H1 (cell line): ENCODE results near the gene CDC123. TPM values are rescaled to one million over a fixed set of nuclear protein-coding genes. Genes with fewer than 3 reads are reported as not detected.
"Not testable (repeated sequence)": the region's sequence is repeated elsewhere in the genome, so short reads cannot be mapped to it uniquely, and the experiment has no call there.

Experiments
- CTCF ChIA-PET: fragments of 300-600 bp; sonication (Branson Sonifier 250); formaldehyde crosslinking; loops from one replicate; lab custom pipeline; 2021; ENCODE audit not compliant: partially characterized antibody; lab: Charles Lee
- POLR2A ChIA-PET: fragments of 300-600 bp; sonication (Branson Sonifier 250); formaldehyde crosslinking; loops from one replicate; lab custom pipeline; 2021; ENCODE audit warnings: inconsistent platforms; ENCODE audit not compliant: partially characterized antibody; lab: Charles Lee
- DNase-seq, 2 experiments: peaks; one replicate each; pipeline versions ENCODE4 v3.0.0 to v3.0.0-alpha.2; 2010 to 2022; ENCODE audit warnings: low spot score in 2 of 2, low read depth in 1 of 2, mixed read lengths in 1 of 2
- FAIRE-seq: peaks from 2 replicates; lab custom pipeline; 2011; peaks lifted over from hg19 to GRCh38; lab: Jason Lieb, UNC
- H2AFZ ChIP-seq: 2 replicates; pipeline ENCODE4 v1.8.1; 2012; ENCODE audit warnings: low read length, inconsistent platforms
- H2AK5ac ChIP-seq: 2 replicates; pipeline ENCODE4 v1.6.1; 2013; ENCODE audit warnings: low read depth, low read length
- H2BK120ac ChIP-seq: replicated peaks from 2 replicates; pipeline ENCODE3; 2013; ENCODE audit warnings: low read depth, low read length, inconsistent platforms
- H2BK12ac ChIP-seq: 2 replicates; pipeline ENCODE4 v1.6.1; 2013; ENCODE audit warnings: low read depth, low read length
- H2BK15ac ChIP-seq: 2 replicates; pipeline ENCODE4 v1.6.1; 2013; ENCODE audit warnings: low read length
- H2BK20ac ChIP-seq: 2 replicates; pipeline ENCODE4 v1.6.1; 2013; ENCODE audit warnings: low read length
- H2BK5ac ChIP-seq: 2 replicates; pipeline ENCODE4 v1.6.1; 2013; ENCODE audit warnings: low read depth, low read length
- H3K14ac ChIP-seq: 2 replicates; pipeline ENCODE4 v1.6.1; 2013; ENCODE audit warnings: inconsistent platforms; ENCODE audit not compliant: insufficient read length
- H3K18ac ChIP-seq: 2 replicates; pipeline ENCODE4 v1.6.1; 2013; ENCODE audit warnings: low read length; ENCODE audit errors: extremely low read depth
- H3K23ac ChIP-seq: 2 replicates; pipeline ENCODE4 v1.6.1; 2013; ENCODE audit warnings: inconsistent platforms; ENCODE audit not compliant: insufficient read length
- H3K23me2 ChIP-seq: 2 replicates; pipeline ENCODE4 v1.6.1; 2013; ENCODE audit warnings: low read depth, low read length
- H3K27ac ChIP-seq: 2 replicates; pipeline ENCODE4 v1.6.1; 2011; ENCODE audit warnings: low read depth, low read length, inconsistent platforms
- H3K27me3 ChIP-seq, 4 experiments: replicated peaks in 1 of 4; 1 replicate in 1 of 4; 2 replicates in 3 of 4; pipeline versions ENCODE4 v1.6.1 to v1.8.1; 2011 to 2013; ENCODE audit warnings: low read length in 3 of 4, mild to moderate bottlenecking in 3 of 4, inconsistent platforms in 2 of 4, mixed read lengths in 2 of 4, moderate library complexity in 1 of 4; ENCODE audit not compliant: control insufficient read depth in 3 of 4, insufficient read depth in 3 of 4; ENCODE audit errors: extremely low read depth in 1 of 4
- H3K36me3 ChIP-seq, 4 experiments: 2 replicates each; pipeline versions ENCODE4 v1.6.1 to v1.8.1; 2011 to 2013; ENCODE audit warnings: mild to moderate bottlenecking in 4 of 4, low read length in 3 of 4, moderate library complexity in 2 of 4, control low read depth in 1 of 4, inconsistent platforms in 1 of 4; ENCODE audit not compliant: insufficient read depth in 4 of 4, control insufficient read depth in 2 of 4
- H3K4ac ChIP-seq: replicated peaks from 2 replicates; pipeline ENCODE3; 2013; ENCODE audit warnings: low read length, low read depth, mixed read lengths, inconsistent platforms; ENCODE audit not compliant: insufficient read length
- H3K4me1 ChIP-seq, 4 experiments: replicated peaks in 1 of 4; 1 replicate in 1 of 4; 2 replicates in 3 of 4; pipeline versions ENCODE4 v1.6.1 to v1.8.1; 2011 to 2013; ENCODE audit warnings: low read length in 3 of 4, inconsistent platforms in 2 of 4, mixed read lengths in 1 of 4; ENCODE audit not compliant: insufficient read depth in 4 of 4, control insufficient read depth in 3 of 4
- H3K4me2 ChIP-seq, 2 experiments: 2 replicates each; pipeline versions ENCODE4 v1.6.1 to v1.8.1; 2011 to 2013; ENCODE audit warnings: low read depth in 2 of 2, low read length in 2 of 2, control low read depth in 1 of 2, inconsistent platforms in 1 of 2, mild to moderate bottlenecking in 1 of 2; ENCODE audit not compliant: insufficient read depth in 1 of 2
- H3K4me3 ChIP-seq, 4 experiments: fragments of 200-600, 300-600 bp in 1 of 4; sonication (generic), shearing (Covaris generic), sonication (Bioruptor Twin) in 1 of 4; 2 replicates each; pipeline versions ENCODE4 v1.5.1 to v1.8.1; 2011 to 2016; ENCODE audit warnings: low read length in 4 of 4, low read depth in 3 of 4, control low read depth in 2 of 4, inconsistent platforms in 2 of 4, mild to moderate bottlenecking in 2 of 4, mixed read lengths in 1 of 4, moderate library complexity in 1 of 4; ENCODE audit not compliant: insufficient read depth in 2 of 4; ENCODE audit errors: extremely low read depth in 1 of 4
- H3K56ac ChIP-seq: replicated peaks from 2 replicates; pipeline ENCODE3; 2013; ENCODE audit warnings: low read depth, mild to moderate bottlenecking, mixed read lengths, low read length, inconsistent platforms; ENCODE audit not compliant: insufficient read length
- H3K79me1 ChIP-seq: 2 replicates; pipeline ENCODE4 v1.6.1; 2013; ENCODE audit warnings: low read depth, low read length, control low read depth
- H3K79me2 ChIP-seq, 2 experiments: 2 replicates each; pipeline versions ENCODE4 v1.6.1 to v1.8.1; 2012 to 2013; ENCODE audit warnings: low read length in 2 of 2, mild to moderate bottlenecking in 2 of 2, inconsistent platforms in 1 of 2; ENCODE audit not compliant: insufficient read depth in 2 of 2, control insufficient read depth in 1 of 2
- H3K9ac ChIP-seq, 4 experiments: replicated peaks in 1 of 4; 1 replicate in 1 of 4; 2 replicates in 3 of 4; pipeline versions ENCODE4 v1.6.1 to v1.8.1; 2011 to 2013; ENCODE audit warnings: low read depth in 3 of 4, low read length in 3 of 4, control low read depth in 2 of 4, mild to moderate bottlenecking in 2 of 4, moderate library complexity in 2 of 4, inconsistent platforms in 1 of 4; ENCODE audit errors: extremely low read depth in 1 of 4
- H3K9me3 ChIP-seq, 2 experiments: 2 replicates each; pipeline versions ENCODE4 v1.6.1 to v1.8.1; 2012 to 2013; ENCODE audit warnings: mild to moderate bottlenecking in 2 of 2, moderate library complexity in 2 of 2, control low read depth in 1 of 2, inconsistent platforms in 1 of 2, low read depth in 1 of 2, low read length in 1 of 2, mixed read lengths in 1 of 2; ENCODE audit not compliant: insufficient read depth in 2 of 2
- H4K20me1 ChIP-seq, 2 experiments: replicated peaks in 1 of 2; 2 replicates each; pipeline versions ENCODE3 to v1.8.1; 2011 to 2013; ENCODE audit warnings: inconsistent platforms in 2 of 2, low read length in 2 of 2, mild to moderate bottlenecking in 1 of 2; ENCODE audit not compliant: insufficient read depth in 2 of 2, control insufficient read depth in 1 of 2
- H4K5ac ChIP-seq: 2 replicates; pipeline ENCODE4 v1.6.1; 2013; ENCODE audit warnings: low read length, low read depth, mixed read lengths, inconsistent platforms; ENCODE audit not compliant: insufficient read length
- H4K8ac ChIP-seq: 2 replicates; pipeline ENCODE4 v1.8.0; 2013; ENCODE audit warnings: mild to moderate bottlenecking, moderate library complexity, low read length, inconsistent platforms; ENCODE audit not compliant: insufficient read depth; ENCODE audit errors: extremely low read depth
- H4K91ac ChIP-seq: replicated peaks from 2 replicates; pipeline ENCODE3; 2013; ENCODE audit warnings: low read length, mixed read lengths, inconsistent platforms; ENCODE audit not compliant: insufficient read length
- WGBS, 2 experiments: shearing (Covaris generic) in 1 of 2; methylation state at CpG; one replicate each; pipeline versions ENCODE4 v1.1.6 to v1.1.7; 2013 to 2015; ENCODE audit warnings: low lambda C conversion rate in 2 of 2, mixed read lengths in 2 of 2, inconsistent platforms in 1 of 2, low coverage in 1 of 2, missing lambda C conversion rate in 1 of 2; ENCODE audit not compliant: insufficient replicate concordance in 2 of 2, insufficient coverage in 1 of 2, insufficient read length in 1 of 2; ENCODE audit errors: extremely low coverage in 1 of 2, missing lambda C conversion rate in 1 of 2; 5-methylcytosine and 5-hydroxymethylcytosine counted together
- polyA plus RNA-seq, 7 experiments: library from polyadenylated mRNA; depleted of rRNA in 3 of 7; stranded (reverse) in 5 of 7; unstranded in 2 of 7; fragments of >200 nt in 5 of 7; fragments of 200-250 nt in 2 of 7; gene quantifications; 1 replicate in 5 of 7; 2 replicates in 1 of 7; 4 replicates in 1 of 7; pipeline versions ENCODE4 v1.2.1 to v1.2.3, GENCODE V29; 2011 to 2013; ENCODE audit warnings: missing spikeins in 2 of 7, mixed read lengths in 2 of 7
- total RNA-seq: library from RNA; stranded (reverse); fragmentation: NEBNext Ultra II Directional; extraction: Animal tissue kit (Norgen Biotek cat#: 25700); gene quantifications from 2 replicates; pipeline ENCODE4 v1.2.1, GENCODE V29; 2021

Gene CDC123
- total and polyA plus RNA-seq, 2 of the 8 experiments (the other 6 are each of a cell fraction or from before 2014, with no cell fraction given): 115 to 202 TPM

DNA sequence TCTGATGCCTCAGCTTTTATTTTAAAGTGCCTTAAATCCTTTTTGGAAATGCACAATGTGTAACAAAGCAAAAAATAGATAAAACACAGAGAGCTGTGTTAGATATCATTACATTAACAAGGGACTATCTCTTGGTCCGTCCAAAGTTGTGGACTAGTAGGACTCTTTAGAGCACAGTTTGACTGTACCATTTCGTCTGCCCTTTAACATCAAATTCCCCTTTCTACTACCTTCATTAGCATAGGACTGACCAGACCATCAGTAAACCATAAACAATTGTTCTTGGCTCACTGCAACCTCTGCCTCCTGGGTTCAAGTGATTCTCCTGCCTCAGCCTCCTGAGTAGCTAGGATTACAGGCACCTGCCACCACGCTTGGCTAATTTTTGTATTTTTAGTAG, 101.8 kb downstream of the CDC123 start:
- H2BK12ac ChIP-seq, H4K8ac ChIP-seq, DNase-seq, H4K91ac ChIP-seq, H3K9me3 ChIP-seq, H3K79me2 ChIP-seq, H2BK120ac ChIP-seq, H3K56ac ChIP-seq, H3K23ac ChIP-seq, H3K4ac ChIP-seq, H2AFZ ChIP-seq, POLR2A ChIA-PET, H3K27me3 ChIP-seq, H3K9ac ChIP-seq, H3K27ac ChIP-seq, H3K4me2 ChIP-seq, H4K20me1 ChIP-seq, H3K14ac ChIP-seq, H3K79me1 ChIP-seq, H2BK15ac ChIP-seq, H3K4me1 ChIP-seq, FAIRE-seq, H3K4me3 ChIP-seq, H4K5ac ChIP-seq, H2BK5ac ChIP-seq, H3K36me3 ChIP-seq, H2AK5ac ChIP-seq, H3K23me2 ChIP-seq, H2BK20ac ChIP-seq, H3K18ac ChIP-seq: not testable (repeated sequence)
- 88% methylated on average over 3 of the region's 3 CpGs; no CpG with 5 or more reads in 1 of the 2 experiments for WGBS, 2 experiments
- CTCF ChIA-PET: interaction anchor here (0.6 to 2.3 kb wide), 2 partner anchors 414 to 467 kb away, joined by 3 to 6 read pairs; no protein-coding TSS in a partner anchor
